ENCODE results near the gene CAVIN2.

DNA sequence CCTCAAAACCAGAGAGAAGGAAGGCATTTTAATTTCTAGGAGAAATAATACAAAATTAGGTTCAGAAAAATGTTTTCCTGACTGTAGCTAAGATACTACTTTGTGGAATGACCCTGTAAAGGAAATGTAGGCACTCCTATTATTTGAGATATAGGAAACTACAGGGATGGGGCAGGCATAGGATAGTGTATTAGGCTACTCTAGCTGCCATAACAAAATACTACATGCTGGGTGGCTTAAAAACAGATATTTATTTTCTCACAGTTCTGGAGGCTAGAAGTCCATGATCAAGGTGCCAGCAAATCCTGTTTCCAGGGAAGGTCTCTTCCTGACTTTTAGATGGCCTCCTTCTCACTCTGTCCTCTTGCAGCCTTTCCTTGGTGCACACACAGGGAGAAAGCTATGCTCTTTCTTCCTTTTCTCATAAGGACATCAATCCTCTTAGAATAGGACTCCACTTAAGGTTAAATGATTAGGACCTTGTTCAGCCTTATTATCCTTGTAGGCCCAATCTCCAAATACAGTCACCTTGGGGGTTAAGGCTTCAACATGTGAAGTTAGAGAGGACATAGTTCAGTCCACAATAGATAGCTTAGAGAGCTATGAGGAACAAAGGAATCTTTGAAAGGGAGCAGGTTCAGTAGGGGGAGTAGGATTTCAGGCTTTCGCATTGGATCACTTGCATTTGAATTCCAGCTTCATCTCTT lies 14.0 kb upstream of the CAVIN2 start:
- TF ChIP-seq, protein P1, sequence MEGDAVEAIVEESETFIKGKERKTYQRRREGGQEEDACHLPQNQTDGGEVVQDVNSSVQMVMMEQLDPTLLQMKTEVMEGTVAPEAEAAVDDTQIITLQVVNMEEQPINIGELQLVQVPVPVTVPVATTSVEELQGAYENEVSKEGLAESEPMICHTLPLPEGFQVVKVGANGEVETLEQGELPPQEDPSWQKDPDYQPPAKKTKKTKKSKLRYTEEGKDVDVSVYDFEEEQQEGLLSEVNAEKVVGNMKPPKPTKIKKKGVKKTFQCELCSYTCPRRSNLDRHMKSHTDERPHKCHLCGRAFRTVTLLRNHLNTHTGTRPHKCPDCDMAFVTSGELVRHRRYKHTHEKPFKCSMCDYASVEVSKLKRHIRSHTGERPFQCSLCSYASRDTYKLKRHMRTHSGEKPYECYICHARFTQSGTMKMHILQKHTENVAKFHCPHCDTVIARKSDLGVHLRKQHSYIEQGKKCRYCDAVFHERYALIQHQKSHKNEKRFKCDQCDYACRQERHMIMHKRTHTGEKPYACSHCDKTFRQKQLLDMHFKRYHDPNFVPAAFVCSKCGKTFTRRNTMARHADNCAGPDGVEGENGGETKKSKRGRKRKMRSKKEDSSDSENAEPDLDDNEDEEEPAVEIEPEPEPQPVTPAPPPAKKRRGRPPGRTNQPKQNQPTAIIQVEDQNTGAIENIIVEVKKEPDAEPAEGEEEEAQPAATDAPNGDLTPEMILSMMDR (optimal IDR thresholded peaks at IDR 0.05 in 1 of 3, IDR thresholded peaks at IDR 0.05 in 1 of 3, conservative IDR thresholded peaks at IDR 0.05 in 1 of 3; ENCODE audit: extremely low read depth in 1 of 3, insufficient read depth in 2 of 3, low read length in 3 of 3): no peak
- TF ChIP-seq EZH2 (IDR thresholded peaks at IDR 0.05; ENCODE audit: low read length): no peak

Data from keratinocyte (primary cell).